ENCODE measurements around the gene FN1.

The FN1 gene

DNA sequence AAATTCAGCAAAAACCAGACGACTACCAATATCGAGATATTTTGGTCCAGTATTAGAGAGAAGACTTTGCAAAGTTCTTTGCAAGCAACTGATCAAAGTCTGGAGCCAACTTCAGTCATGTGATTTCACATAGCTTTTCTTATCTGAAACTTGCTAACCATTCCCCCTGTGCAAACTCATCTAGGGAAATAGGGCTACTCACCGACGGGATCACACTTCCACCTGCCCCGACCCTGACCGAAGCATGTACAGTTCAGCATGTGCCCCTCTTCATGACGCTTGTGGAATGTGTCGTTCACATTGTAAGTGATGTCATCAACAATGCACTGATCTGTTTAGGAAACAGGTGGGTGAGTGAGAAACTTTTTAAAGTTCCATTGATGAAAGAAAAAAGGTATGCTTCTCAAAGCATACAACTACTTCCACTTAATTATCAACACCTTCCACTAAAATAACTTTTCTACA is 15.4 kb downstream of the FN1 start:
- Histone ChIP-seq H3K36me3 (ENCODE audit: control insufficient read depth in 2 of 2, insufficient read depth in 1 of 2, low read length in 2 of 2) (peaks cover 37 to 73% of the 10 kb centered on the region in 2 experiments), H3K4me3 (ENCODE audit: low read depth, low read length) (no peak overlapping the region), H3K9me3 (ENCODE audit: control insufficient read depth, insufficient read depth, low read depth, low read length) (no peaks in the 10 kb centered on the region; the same call in 1 of the 2 replicates), H3K27ac (ENCODE audit: extremely low read depth, low read depth, low read length) (no peak overlapping the region), H3K4me1 (ENCODE audit: control insufficient read depth, insufficient read depth, low read length) (no peaks in the 10 kb centered on the region)
- POLR2A ChIA-PET: no interaction called here
- CTCF ChIA-PET: interaction anchor here (0.7 kb wide), 1 partner anchor 498 kb away, joined by 3 read pairs; no protein-coding TSS in a partner anchor
- no peak for TF ChIP-seq GLI4 (tag by site-specific recombination; IDR thresholded peaks at IDR 0.05)

- Histone ChIP-seq H3K27ac (ENCODE audit: extremely low read depth, low read depth, low read length) (no peak overlapping the region), H3K36me3 (ENCODE audit: control insufficient read depth in 2 of 2, insufficient read depth in 1 of 2, low read length in 2 of 2) (peaks cover 41 to 68% of the 10 kb centered on the region in 2 experiments), H3K4me3 (ENCODE audit: low read depth, low read length) (no peak overlapping the region), H3K9me3 (ENCODE audit: control insufficient read depth, insufficient read depth, low read depth, low read length) (no peaks in the 10 kb centered on the region; the same call in 1 of the 2 replicates), H3K4me1 (ENCODE audit: control insufficient read depth, insufficient read depth, low read length) (no peaks in the 10 kb centered on the region)
- TF ChIP-seq ZNF391 (tag by site-specific recombination; IDR thresholded peaks at IDR 0.05; ENCODE audit: borderline replicate concordance, low read depth) (no peak), ZNF148 (tag by site-specific recombination; IDR thresholded peaks at IDR 0.05; ENCODE audit: borderline replicate concordance) (no peak), ZNF768 (tag by site-specific recombination; IDR thresholded peaks at IDR 0.05) (no peak), ZNF548 (tag by site-specific recombination; IDR thresholded peaks at IDR 0.05) (no peak)
- POLR2A ChIA-PET: interaction anchor here (0.6 kb wide), 1 partner anchor 126 kb away, joined by 3 read pairs; no protein-coding TSS in a partner anchor
- CTCF ChIA-PET: interaction anchor here (0.7 kb wide), 1 partner anchor 498 kb away, joined by 3 read pairs; no protein-coding TSS in a partner anchor
Observed at GRCh38 chr2:215419769-215420470, 15.9 kb downstream of the FN1 start.

DNA sequence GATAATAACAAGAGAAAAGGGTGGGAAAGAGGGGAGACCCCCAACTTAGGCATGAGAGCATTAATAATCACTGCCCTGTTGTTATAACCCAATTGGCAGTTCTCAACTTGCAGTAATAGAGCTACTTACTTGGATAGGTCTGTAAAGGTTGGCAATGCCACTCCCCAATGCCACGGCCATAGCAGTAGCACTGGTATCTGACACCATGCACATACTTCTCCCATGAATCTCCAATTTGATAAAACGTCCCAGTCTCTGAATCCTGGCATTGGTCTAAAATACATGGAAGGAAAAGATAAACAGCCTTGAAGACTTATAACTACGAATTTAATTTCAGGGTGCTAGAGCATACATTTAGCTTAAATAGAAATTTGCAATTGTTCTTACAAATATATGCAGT is 16.8 kb downstream of the FN1 start:
- CTCF ChIA-PET: no interaction called here
- Histone ChIP-seq H3K36me3 (ENCODE audit: control insufficient read depth in 2 of 2, insufficient read depth in 1 of 2, low read length in 2 of 2) (peaks cover 45 to 67% of the 10 kb centered on the region in 2 experiments), H3K27ac (ENCODE audit: extremely low read depth, low read depth, low read length) (no peak overlapping the region)
- TF ChIP-seq ZNF426 (tag by site-specific recombination; IDR thresholded peaks at IDR 0.05): no peak
- no peak for TF ChIP-seq ZNF571 (tag by site-specific recombination; IDR thresholded peaks at IDR 0.05)
- TF ChIP-seq ZNF707 (tag by site-specific recombination; IDR thresholded peaks at IDR 0.05): no peak
- no peak for TF ChIP-seq ZNF521 (tag by site-specific recombination; IDR thresholded peaks at IDR 0.05)
- no peak for TF ChIP-seq ZSCAN30 (tag by site-specific recombination; IDR thresholded peaks at IDR 0.05)
- no peak for TF ChIP-seq GFI1B (tag by site-specific recombination; IDR thresholded peaks at IDR 0.05)
- no peak for TF ChIP-seq ZNF621 (tag by site-specific recombination; IDR thresholded peaks at IDR 0.05)
- TF ChIP-seq, protein P1, sequence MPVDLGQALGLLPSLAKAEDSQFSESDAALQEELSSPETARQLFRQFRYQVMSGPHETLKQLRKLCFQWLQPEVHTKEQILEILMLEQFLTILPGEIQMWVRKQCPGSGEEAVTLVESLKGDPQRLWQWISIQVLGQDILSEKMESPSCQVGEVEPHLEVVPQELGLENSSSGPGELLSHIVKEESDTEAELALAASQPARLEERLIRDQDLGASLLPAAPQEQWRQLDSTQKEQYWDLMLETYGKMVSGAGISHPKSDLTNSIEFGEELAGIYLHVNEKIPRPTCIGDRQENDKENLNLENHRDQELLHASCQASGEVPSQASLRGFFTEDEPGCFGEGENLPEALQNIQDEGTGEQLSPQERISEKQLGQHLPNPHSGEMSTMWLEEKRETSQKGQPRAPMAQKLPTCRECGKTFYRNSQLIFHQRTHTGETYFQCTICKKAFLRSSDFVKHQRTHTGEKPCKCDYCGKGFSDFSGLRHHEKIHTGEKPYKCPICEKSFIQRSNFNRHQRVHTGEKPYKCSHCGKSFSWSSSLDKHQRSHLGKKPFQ (tag by site-specific recombination; IDR thresholded peaks at IDR 0.05): no peak
- no peak for TF ChIP-seq PRDM4 (tag by site-specific recombination; IDR thresholded peaks at IDR 0.05)
- TF ChIP-seq ZNF658 (tag by site-specific recombination; IDR thresholded peaks at IDR 0.05): no peak
- TF ChIP-seq ZNF175 (tag by site-specific recombination; IDR thresholded peaks at IDR 0.05): no peak
- no peak for TF ChIP-seq ZNF280D (tag by site-specific recombination; IDR thresholded peaks at IDR 0.05)
- no peak for TF ChIP-seq ZSCAN23 (tag by site-specific recombination; IDR thresholded peaks at IDR 0.05)
- no peak for TF ChIP-seq KLF9 (tag by site-specific recombination; IDR thresholded peaks at IDR 0.05; ENCODE audit: low read depth)
- TF ChIP-seq ZNF121 (tag by site-specific recombination; IDR thresholded peaks at IDR 0.05): no peak

More for the DNA sequence above, 16.8 kb downstream of the FN1 start:
- H3K9me3 ChIP-seq (ENCODE audit: control insufficient read depth, insufficient read depth, low read depth, low read length): no peaks in the 10 kb centered on the region; the same call in 1 of the 2 replicates
- no peaks in the 10 kb centered on the region for H3K4me1 ChIP-seq (ENCODE audit: control insufficient read depth, insufficient read depth, low read length)
- POLR2A ChIA-PET: interaction anchor here (0.6 kb wide), 1 partner anchor 125 kb away, joined by 3 read pairs; no protein-coding TSS in a partner anchor
- H3K4me3 ChIP-seq (ENCODE audit: low read depth, low read length): no peak overlapping the region
